HK-2 (cell line): ENCODE results near the gene PARD3.
"Not testable (repeated sequence)": the region's sequence is repeated elsewhere in the genome, so short reads cannot be mapped to it uniquely, and the experiment has no call there.

Experiments used
- DNase-seq: peaks from one replicate; pipeline ENCODE4 v3.0.0-alpha.2; 2018; ENCODE audit not compliant: unreplicated experiment

PARD3 gene

DNA sequence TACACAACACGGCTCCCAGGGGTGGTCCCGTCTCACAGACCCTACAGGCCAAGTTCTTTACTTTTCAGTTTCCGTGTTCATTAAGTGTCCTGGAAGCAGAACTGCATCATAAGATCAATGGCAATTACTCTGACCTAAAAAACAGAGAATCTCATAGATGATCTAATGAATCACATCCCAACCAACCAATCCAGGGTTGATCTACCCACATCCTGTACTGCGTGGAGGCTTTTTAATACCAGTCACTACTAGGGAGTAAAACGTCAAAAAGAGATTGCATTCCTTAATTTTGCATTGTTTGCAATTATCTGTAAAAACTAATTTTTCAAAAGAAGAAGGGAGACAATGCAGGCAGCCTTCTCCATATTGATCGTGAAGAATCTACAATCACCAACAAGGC lies 72.6 kb downstream of the PARD3 start:
- DNase-seq, result no peak

GRCh38 chr10:34741087-34741486 lies 74.0 kb downstream of the PARD3 start:
- not testable (repeated sequence) for DNase-seq

DNA sequence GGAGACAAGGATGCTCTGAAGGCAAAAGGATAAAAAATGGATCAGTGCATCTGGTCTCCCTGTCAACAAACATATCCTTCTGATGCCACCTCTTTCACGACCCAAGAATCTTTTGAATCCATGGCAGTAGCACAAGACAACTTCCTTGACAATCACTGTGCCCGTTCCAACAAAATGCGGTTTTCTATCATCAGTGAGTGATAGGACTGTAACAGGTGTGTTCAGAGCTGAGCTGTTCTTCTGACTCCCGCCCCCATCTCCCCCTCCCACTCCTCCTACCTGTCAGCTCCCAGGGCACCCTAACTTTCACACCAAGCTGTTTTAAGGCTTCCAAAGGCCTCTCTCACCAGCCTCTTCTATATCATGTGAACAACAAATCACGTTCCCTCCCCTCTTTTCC lies 74.8 kb downstream of the PARD3 start:
- DNase-seq, result no peak

DNA sequence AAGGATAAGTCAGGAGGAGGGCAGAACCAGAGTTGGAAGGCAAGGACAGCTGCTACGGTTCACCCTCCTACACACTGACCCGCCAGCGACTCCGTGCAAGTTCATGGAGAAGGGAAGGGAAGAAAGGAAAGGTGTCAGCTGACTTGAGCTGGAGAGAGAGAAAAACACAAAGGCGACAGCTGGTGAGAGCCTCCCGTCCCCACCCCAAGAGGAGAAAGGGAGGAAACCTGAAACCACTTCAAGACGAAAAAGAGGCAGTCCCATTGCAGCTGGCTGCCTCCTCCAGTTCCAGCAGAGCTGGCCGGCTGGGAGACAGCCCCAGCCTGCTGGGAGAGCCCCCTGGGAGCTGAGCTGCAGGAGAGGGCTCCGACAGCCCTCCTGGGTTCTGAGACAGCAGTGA lies 75.2 kb downstream of the PARD3 start:
- peak; percentile 41 for DNase-seq

DNA sequence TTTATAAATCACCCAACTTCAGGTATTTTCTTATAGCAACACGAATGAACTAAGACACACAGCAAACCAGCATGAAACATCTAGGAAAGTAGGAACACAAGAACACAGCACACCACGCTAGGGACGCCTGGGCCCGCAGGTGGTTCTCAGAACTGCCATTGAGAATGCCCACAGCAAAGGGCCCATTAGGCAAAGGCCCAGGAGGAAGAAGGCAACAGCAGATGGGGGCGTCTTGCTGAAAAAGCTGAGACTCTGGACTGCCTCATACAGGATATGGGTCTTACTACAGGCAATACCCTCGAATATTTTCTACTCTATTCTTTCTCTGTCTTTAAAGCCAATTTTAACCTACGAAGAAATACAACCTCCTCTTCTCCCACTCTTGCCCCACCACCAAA lies 77.3 kb downstream of the PARD3 start:
- DNase-seq, result no peak

DNA sequence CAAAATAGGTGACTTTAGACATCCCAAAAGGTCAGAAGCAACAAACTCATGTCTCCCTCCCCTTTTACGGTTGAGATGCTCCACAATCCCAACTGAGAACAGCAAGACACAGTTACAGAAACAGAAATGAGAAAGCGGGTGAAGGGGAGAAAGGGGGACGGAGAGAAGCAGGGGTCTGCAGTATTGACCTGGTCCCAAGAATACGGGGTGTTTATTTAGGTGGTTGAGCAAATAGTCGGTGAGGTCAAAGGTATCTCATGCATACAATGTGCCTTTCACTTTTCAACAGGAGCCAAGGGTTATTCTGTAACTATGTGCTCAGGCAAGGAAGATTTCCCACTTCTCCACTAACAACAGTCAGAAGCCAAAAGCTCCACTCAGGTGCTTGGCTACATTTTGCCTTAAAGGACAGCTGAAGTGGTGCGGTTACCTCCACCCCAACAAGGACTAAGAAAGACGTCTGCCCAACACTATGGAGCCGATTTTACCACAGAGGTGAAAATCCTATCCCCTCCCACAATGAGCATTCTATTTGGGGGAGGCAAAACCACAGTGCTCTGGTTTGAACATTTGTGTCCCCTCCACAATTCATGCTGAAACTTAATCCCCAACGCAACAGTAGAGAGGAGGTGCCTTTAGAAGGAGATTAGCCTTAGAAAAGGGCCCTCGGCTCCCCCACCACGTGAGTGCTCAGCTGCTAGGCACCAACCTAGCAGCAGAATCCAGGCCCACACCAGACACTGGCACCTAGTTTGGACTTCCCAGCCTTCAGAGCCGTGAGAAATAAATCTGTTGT lies 77.9 kb downstream of the PARD3 start:
- DNase-seq, result no peak

DNA sequence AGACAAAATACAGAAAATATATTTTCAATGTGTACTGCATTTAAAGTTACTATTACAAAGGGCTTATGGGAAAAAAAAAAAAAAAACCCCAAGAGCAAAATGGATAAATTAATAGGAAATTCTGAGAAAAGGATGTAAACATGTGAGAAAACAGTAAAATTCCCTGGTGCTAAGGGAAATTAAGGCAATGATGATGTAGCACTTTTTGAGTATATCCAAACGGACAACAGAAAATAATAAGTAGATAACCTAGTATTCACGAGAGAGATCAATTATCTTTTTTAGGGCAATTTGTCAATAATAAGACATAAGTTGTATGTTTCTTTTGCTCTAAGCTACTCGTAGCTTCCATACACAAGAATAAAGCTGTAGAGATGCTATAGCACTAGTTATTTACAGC lies 80.2 kb downstream of the PARD3 start:
- no peak for DNase-seq

DNA sequence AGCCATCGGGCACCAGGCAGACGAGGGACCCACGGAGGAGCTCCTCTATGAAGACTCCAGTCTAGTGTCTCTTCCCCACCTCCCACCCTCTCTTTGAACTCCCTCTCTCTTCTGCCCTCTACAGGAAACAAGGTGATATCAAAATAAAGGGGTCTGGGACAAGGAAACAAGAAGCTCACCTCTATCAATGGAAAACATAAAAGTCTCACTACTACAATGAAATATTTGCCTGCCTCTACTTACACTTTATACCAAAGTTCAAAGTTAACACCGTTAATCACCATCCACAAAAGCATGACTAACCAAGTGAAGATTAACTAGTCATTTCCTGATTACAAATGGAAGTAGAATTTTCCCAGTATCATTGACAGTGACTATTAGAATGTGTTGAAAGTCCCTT lies 82.2 kb downstream of the PARD3 start:
- no peak for DNase-seq

- DNase-seq, result no peak
These were observed 83.0 kb downstream of the PARD3 start for GRCh38 chr10:34731885-34732701.

DNA sequence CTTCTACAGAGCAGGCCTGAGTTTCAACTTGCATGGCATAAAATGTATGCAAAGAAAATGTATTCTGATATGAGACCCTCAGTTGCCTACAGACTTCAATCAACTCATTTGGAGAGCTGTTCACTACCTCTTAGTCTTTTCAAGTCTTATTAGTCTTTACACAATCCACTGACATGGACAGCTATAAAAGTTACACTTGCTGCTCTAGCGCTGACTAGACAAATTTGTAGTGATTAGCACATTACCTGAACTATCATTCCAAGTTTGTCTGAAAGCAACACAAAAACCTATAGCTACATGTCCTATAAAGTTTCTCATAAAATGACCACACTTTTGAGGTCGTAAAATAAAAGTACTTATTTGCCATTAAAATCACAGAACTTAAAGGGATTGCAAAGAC lies 83.9 kb downstream of the PARD3 start:
- no peak for DNase-seq

DNA sequence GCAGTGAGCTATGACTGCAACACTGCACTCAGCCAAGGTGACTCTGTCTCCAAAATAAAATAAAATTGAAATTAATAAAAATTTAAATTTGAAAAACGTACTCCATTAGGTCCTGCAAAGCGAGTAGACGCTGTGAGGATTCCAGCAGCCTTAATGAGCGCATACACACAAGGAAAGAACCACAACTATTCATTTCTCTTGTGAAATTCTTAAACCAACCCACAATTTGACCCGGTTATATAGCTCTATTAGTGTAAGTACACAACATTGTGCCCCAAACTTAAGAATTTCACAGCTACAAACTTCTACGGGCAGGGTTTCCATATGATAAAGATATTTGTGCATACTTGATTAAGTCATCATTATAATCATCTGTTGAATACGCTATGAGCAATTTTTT lies 84.4 kb downstream of the PARD3 start:
- DNase-seq, result no peak

- no peak for DNase-seq
These were observed 85.5 kb downstream of the PARD3 start for GRCh38 chr10:34729619-34730018.

- DNase-seq, result no peak
These were observed 86.7 kb downstream of the PARD3 start for GRCh38 chr10:34728361-34728760.

GRCh38 chr10:34727595-34728033 lies 87.5 kb downstream of the PARD3 start:
- DNase-seq, result no peak

GRCh38 chr10:34726862-34727261 lies 88.2 kb downstream of the PARD3 start:
- no peak for DNase-seq

GRCh38 chr10:34723750-34724149 lies 91.3 kb downstream of the PARD3 start:
- DNase-seq, result no peak

DNA sequence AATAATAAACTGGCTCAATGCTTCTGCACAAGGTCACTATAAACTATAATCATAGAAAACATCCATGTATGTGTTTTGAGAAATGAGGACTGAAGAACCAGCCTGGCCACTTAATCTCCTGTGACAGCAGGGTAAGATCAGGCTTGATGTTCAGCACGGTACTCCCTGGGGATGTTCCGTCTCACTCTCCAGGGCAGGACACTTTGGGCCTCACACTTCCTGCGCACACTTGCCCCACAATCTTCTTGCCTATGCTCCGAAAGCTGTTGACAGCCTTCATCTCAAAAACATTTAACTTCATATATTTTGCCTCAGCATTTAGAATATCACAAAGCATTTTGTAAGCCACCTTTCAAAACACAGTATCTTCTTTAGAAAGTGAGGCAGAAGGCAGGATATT lies 92.7 kb downstream of the PARD3 start:
- no peak for DNase-seq

DNA sequence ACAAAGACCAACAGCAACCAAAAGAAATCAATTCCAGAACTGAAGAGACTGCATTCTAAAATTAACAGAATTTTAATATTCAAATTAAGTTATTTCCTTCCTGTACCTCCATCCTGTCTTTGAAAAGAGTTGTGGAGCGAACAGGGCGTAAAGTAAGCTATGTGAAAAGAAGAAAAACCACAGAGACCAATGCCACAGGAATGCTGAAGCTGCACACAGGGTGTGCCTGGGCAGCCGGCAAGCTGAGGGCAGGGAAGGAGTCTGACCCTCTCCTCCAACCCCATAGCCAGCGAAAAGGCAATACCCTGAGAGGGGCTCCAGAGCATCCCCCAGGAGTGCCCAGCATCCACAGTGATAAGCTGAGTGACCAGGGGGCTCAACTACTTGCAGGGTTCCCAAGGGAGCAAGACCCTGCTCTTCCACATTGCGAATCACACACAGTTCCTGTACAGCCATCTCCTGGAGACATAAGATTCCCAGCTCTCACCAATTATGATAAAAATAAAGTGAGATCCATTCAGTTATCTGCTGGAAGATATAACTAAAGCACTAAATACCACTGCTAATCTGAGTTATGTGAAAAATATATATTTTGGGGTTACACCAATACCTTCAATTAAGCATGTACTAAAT lies 93.8 kb downstream of the PARD3 start:
- peak; percentile 48 for DNase-seq

DNA sequence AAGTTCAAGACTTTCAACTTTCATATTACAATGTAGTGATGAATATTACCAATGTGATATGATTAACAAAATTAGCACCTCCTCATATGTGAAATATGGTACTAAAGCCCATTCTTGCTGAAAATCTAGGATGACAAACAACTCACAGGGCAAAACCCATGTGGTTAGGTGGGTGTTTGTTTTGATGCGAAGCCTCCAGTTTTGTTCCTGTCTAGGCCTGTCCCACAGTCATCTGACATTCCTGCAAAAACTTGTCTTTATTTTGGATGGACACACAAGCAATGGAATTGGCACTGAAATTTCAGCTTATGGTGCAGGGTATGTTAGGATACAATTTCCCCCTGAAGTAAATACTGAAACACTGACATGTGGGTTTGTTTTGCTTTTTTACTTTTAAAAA lies 95.3 kb downstream of the PARD3 start:
- DNase-seq, result no peak

DNA sequence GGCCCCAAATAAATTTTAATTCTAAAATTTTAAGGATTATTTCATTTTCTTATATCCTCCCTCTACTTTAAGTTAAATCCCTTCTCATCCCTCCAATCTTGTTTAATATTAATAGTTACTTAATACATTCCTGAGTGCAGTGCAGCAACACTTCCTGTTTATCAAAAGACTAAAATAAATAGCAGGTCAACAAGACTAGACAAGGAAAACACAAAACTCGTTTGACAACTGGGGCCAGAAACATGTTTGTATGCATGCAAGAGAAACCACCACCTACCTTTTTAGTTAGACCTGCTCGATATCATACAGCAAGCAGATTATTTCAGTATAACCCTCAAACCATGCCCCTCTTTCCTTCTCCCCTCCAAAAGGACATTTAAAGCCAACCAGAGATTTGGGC lies 95.8 kb downstream of the PARD3 start:
- DNase-seq, result no peak

DNA sequence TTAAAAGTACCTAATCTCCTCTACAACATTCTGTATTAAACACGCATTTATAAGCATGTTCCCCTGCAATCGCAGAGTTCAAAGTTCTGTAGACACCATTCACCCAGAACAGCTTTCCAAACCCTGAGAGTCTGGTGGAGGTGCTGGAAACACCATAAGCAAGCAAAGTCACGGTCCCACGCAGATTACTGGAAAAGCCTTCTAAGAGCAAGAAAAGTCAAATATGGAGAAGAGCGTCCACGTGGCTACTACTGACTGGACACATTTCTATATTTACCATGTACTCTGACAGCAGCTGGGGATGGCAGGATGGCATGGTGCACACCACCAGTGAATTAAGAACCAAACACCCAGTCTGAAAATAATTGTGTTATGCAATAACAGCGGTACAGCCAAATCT lies 97.7 kb downstream of the PARD3 start:
- DNase-seq, result no peak

DNA sequence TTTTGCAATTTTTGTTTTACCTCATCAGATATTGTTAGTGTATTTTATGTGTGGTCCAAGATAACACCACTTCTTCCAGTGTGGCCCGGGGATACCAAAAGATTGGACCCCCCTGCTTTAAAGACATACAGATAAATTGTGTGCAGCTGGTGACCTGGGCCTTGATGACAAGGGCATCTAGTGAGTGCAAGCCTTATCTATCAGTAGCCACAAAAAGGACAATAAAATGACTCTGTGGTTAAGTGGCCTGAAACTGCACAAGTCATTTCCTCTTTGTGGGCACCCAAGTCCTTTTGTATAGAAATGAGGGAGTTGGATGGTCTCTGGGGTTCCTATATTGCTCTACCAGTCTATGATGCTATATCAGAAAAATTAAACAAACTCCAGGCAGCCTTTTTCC lies 98.1 kb downstream of the PARD3 start:
- DNase-seq, result no peak

GRCh38 chr10:34716234-34716633 lies 98.9 kb downstream of the PARD3 start:
- DNase-seq, result no peak
